ENCODE results near the gene THSD4.

THSD4 gene

DNA sequence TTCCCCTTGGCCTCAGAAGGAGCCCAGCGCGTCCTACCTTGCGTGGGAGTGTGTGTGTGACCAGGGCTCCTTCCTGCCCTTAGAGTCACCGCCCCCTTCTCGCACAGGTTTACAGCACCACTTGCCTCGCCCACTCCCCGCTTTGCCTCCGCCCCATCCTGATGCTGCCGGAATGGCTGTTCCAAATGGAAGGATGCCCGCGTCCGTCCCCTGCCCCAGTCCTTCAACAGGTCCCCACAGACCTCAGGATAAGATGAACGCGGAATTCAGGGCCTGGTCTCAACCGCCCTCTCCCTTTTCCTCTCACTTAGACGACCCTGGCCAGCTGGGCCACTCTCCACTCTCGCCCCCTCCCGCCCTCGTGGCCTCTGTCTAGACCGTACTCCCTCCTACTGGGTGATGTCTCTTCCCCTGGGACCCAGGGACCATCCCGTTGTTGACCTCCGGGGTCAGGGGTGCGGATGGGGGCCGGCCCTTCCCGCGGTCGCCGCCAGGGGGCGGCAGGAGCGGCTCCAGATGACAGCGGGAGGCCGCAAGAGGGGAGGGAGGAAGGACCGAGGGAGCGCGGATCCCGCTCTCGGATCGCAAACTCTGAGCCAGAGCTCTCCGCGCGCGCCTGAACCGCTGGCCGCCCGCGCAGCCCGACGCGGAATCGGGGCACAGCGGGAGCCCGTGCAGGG lies at the start of gene THSD4:
TSS of gene THSD4 (plus strand) at position 585 of the 680 bp plus-strand sequence.
- DNase-seq: peak; percentile 63

DNA sequence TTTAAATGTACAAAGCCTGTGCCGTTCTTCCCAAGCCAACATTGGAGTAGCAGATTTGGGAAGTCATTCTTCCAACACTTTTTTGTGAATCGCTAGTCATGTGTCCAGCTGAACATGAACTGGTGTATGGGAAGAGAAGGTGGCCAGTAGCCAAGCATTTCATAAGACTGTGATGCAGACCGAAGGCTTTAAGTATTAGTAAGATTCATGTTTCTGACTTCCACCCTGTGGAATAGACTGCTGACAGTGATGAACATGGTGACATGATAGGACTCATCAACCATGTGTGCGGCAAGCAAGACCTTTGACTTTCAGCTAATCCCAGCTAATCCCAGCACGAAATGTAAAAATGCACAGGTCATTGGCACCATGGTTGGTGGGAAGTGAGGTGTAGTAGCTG lies 48.3 kb upstream of the THSD4 start:
- DNase-seq: no peak

DNA sequence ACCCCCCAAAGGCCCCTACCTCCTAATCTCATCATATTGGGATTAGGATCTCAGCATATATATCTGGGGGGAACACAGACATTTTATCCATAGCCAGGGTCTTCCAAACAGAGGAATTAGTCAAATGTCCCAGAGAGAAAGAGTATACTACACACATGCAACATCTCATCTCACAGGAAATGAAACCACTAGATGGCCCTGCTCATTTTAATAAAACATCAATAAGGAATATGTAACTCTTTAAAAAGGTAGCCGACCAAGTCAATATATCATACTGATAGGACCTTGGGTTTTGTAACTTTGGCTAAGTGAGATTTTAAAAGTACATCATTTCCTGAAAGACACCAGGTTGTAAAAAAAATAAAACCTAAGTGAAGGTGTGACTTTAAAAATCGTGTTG lies 45.6 kb upstream of the THSD4 start:
- no peak for DNase-seq

GRCh38 chr15:71071529-71071928 lies 43.7 kb upstream of the THSD4 start:
- DNase-seq: no peak

DNA sequence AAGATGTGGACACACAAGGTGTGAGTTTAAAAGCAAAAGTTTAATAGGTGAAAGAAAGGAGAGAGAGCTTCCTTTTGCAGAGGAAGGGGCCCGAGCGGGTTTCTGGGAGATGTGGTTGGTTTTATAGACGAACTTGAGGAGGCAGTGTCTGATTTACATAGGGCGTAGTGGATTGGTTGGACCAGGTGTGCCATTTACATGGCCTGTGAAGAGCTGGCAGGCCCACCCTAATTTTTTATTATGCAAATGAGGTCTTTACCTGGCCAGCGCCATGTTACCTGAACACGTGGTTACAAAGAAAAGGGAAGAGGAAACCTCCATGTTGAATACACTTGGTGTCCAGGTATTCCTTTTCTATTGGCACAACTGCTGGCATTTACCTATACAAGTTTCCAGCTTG lies 42.8 kb upstream of the THSD4 start:
- no peak for DNase-seq

DNA sequence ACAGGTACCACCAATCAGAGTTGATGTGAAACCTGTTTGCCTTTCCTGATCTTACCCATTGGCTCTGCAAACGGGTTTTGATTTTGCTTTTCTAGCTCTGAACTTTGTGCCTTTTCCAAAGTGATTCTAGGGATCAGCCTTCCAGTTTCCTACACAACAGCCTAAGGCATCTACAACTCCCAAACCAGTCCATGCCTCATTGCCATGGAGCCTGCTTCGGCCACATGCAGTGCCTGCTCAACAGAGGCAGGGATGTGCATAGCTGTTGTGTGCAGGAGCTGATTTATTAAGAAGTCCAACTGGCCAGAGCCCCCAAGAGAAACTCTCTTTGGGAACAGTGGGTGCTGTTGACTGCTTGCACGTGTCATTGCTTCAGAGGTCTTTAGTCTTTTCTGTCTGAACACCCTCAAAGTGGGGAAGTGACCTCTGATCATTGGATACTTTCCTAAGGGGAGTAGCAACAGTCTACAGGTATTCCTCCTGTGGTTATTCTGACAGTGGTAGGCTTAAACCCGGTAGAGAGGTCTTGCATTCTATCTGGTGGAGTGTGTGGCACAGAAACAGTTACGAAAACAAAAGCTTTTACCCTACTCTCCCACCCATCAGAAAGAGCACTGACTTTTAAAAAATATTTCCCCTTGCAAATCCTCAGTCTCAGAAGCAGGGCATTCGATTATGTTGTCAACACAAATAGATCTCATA lies 36.6 kb upstream of the THSD4 start:
- no peak for DNase-seq

DNA sequence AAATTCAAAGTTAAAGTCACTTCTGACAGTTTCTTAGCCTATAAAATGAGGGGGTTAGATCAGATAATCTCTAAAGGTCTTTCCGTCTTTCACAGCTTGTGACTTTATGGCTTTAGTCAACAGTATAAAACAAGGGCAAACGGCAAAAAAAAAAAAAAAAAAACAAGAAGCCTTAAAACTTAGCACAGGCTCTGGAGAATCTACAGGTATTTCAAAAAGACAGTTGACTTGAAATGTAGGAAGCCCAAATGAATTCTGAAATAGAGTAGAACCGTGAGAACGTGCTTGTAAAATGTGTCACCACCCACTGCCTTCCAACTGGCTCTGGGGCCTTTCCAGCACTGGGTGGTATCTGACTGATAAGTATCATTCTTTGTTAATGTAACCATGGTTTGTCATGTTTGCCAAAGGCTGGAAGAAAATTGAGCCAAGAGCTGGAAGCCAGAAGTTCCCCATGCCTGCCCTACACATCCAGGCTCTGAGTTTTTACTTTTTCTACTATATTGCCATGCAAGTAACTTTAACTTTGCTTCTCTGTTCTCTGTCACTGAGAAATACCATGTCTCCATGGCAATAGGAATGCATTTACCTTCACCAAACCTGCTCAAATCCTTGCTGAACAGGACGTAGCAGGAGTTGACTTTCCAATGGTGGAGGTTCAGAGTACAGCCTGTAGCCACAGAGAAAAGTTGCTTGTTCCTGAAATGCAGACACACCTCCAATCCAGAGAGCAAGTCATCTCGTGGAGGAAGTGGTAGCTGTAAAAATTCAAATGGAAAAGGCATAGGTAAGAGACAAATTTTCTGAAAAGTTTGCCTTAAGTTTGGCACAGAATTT lies 35.8 kb upstream of the THSD4 start:
- DNase-seq: no peak

DNA sequence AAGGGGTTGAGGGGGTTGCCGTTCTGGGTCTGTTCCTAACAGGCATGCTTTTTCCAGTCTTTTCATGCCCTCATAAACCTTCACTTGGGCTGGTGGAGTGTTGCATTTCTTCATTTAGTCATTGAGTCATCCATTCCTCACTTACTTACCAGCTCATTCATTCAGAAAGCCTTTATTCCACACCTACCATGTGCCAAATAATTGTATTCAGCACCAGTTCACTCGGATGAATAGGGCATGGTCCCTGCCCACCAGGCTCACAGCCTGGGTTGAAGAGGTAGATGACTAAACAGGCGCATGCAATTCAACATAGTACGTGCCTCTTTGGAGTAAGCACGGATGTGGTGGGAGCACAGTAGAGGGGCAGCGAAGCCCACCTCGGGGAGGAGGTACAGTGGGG lies 35.1 kb upstream of the THSD4 start:
- no peak for DNase-seq

GRCh38 chr15:71080705-71081104 lies 34.6 kb upstream of the THSD4 start:
- DNase-seq: no peak

- DNase-seq: no peak
These were observed 32.5 kb upstream of the THSD4 start for GRCh38 chr15:71082803-71083202.

GRCh38 chr15:71083349-71083748 lies 31.9 kb upstream of the THSD4 start:
- no peak for DNase-seq

GRCh38 chr15:71084264-71084663 lies 31.0 kb upstream of the THSD4 start:
- no peak for DNase-seq

- no peak for DNase-seq
These were observed 29.5 kb upstream of the THSD4 start for GRCh38 chr15:71085809-71086208.

- no peak for DNase-seq
These were observed 27.1 kb upstream of the THSD4 start for GRCh38 chr15:71088155-71088554.

- no peak for DNase-seq
These were observed 26.6 kb upstream of the THSD4 start for GRCh38 chr15:71088683-71089082.

DNA sequence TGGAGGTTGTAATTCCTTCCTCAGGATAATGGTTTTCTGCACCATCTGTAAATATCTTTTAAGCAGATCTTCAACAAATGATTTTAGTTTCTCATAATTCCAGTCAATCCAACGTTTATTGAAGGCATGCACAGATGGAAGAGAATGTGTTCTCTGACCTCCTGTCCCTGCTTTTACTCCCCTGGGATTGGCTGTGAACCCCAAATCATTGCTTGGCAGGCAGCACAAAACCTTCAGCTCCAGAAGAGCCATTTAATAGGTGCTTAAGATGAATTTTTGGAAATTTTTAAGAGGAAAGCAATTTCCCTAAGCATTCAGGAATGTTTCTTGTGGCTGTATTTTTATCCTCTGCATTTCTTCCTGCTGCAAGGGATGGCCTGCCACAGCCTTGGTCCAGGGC lies 25.5 kb upstream of the THSD4 start:
- no peak for DNase-seq

DNA sequence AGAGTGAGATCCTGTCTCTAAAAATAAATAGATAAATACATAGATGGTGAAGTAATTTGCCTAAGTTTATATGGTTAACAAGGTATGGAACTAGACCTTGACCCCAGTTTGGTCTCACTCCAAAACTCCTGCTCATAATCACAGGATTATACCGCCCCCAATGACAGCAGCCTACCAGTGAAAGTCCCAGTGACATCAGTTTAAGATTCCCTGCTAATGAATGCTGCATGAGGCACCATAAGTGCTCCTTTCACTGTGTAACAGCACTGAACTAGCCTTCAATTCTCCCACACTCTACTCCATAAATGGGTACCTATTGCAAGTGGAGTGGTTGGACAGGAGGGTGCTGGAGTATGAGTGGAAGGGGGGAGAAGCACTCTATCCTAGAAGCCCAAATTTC lies 23.7 kb upstream of the THSD4 start:
- no peak for DNase-seq

DNA sequence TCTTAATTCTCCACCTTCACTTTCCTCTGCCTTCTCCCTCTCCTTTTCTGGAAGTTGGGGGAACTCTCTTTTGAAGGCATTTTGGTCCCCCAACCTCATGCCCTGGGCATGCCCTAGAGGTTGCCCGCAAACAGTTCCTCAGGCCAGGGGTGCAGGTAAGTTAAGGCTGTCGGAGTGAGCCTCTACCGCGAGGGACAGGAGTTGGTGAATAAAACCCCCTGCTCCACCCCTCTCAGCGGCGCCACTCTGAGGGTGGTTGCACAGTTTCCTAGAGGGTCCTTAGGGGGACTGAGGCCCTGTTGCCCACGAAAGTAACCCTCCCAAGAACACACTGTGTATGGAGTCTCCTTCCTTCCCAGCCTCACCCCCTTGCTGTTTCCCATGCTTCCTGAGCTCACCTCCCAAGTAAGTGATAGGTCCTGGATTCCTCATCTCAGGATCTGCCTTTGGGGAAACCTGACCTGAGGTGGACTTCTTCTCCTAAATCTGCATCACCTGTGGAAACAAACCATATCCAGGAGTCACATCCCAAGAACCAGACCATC lies 23.1 kb upstream of the THSD4 start:
- no peak for DNase-seq

- no peak for DNase-seq
These were observed 21.9 kb upstream of the THSD4 start for GRCh38 chr15:71093054-71094024.

DNA sequence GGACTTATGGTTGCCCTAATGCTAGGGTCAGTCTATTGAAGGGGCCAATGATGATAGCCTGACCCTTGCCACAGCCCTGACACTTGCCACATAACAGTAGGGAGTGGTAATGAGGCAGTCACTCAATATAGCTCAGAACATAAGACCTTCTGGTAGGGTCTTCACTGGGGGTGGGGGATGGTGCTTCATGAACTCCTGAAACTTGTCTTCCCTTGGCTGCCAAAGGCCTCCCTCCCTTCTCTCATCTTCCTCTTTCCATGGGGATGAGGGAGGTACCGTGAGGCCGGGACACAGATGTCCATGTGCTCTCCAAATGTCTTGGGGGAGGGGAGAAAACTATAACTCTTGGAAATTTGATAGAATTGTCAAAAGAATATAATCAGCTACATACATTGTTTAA lies 21.1 kb upstream of the THSD4 start:
- DNase-seq: no peak

DNA sequence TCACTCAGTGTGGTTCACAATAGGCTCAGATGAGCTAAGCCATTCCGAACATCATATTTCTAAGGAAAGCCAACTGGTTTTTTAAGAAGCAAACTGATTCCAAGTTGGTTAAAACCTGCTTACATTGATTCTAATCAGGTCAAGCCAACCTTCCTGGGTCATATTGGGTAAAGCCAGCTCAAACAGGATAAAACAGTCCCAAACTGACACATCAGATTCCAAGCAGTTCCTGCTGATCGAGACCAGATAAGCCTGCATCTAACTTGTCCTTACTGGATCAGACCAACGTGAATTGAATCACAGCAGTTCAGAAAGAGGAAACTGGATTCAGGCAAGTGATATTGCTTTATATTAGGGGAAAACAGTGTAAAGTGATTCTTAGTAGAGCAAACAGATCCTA lies 18.6 kb upstream of the THSD4 start:
- no peak for DNase-seq

DNA sequence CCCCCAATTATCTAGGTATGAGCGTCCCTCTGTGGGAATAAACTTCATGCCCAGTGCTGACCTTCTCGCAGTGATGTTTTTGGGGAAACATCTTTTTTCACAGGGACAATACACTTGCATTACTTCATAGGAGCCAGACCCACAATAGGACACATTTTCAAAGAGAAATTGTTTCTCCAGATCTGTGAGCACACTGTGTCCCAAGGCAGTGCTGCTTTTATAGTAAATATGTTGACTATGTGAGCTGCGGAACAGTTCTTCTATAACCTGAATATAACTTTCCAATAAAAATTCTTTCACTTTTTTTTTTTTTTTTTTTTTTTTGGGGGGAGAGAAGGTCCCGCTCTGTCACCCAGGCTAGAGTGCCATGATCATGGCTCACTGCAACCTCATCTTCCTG lies 17.4 kb upstream of the THSD4 start:
- DNase-seq: no peak
